ENCODE data around the gene MRPS34. TPM values are rescaled to one million over a fixed set of nuclear protein-coding genes. Genes with fewer than 3 reads are reported as not detected.

MRPS34 gene
- total RNA-seq, 1 experiment from 2014 or later: 109 TPM

- H3K27me3 Mint-ChIP-seq (ENCODE audit: insufficient read depth, unreplicated experiment): no peaks in the 10 kb centered on the region
- Histone ChIP-seq H3K9me3 (no peaks in the 10 kb centered on the region), H3K4me3 (ENCODE audit: low read depth, low read length) (no peak overlapping the region), H3K36me3 (ENCODE audit: control insufficient read depth, insufficient read depth, low read length) (peaks cover 2% of the 10 kb centered on the region; the same call in 1 of the 2 replicates), H3K4me1 (0 out of 2 replicates have a peak, but pooled peaks cover under 1% of the 10 kb centered on the region), H3K27me3 (replicated peaks; ENCODE audit: control insufficient read depth, insufficient read depth, low read length) (no peaks in the 10 kb centered on the region)
- peaks cover 4% of the 10 kb centered on the region for H3K4me1 Mint-ChIP-seq (ENCODE audit: low read depth, unreplicated experiment)
- DNase-seq: no peak
- no peak for TF ChIP-seq CTCF (IDR thresholded peaks at IDR 0.05; ENCODE audit: insufficient read depth in 1 of 2, low read depth in 1 of 2, low read length in 1 of 2, severe bottlenecking in 1 of 2, unreplicated experiment in 1 of 2)
- H3K4me3 Mint-ChIP-seq (ENCODE audit: unreplicated experiment): no peak overlapping the region
- peaks cover 43% of the 10 kb centered on the region for H3K36me3 Mint-ChIP-seq (ENCODE audit: insufficient read depth, unreplicated experiment)
- POLR2A ChIA-PET: no interaction called here
- intact Hi-C loops (cut with micrococcal nuclease; ENCODE audit: unreplicated experiment): no loop called here
- no peak overlapping the region for H3K27ac Mint-ChIP-seq (ENCODE audit: unreplicated experiment)
- no TSS peak for BruUV-seq (replicated peaks)
- CTCF ChIA-PET: no interaction called here
- no peaks in the 10 kb centered on the region for H3K9me3 Mint-ChIP-seq (ENCODE audit: unreplicated experiment)
Measured at GRCh38 chr16:1786242-1787055, 13.5 kb upstream of the MRPS34 start.

GRCh38 chr16:1785846-1786170, 12.9 kb upstream of the MRPS34 start:
- ChIA-PET CTCF (no interaction called here), POLR2A (no interaction called here)
- intact Hi-C loops (cut with micrococcal nuclease; ENCODE audit: unreplicated experiment): no loop called here
- H3K36me3 ChIP-seq (ENCODE audit: control insufficient read depth, insufficient read depth, low read length): peaks cover 2% of the 10 kb centered on the region; the same call in 1 of the 2 replicates
- Mint-ChIP-seq H3K27ac (ENCODE audit: unreplicated experiment) (no peak overlapping the region), H3K9me3 (ENCODE audit: unreplicated experiment) (no peaks in the 10 kb centered on the region), H3K36me3 (ENCODE audit: insufficient read depth, unreplicated experiment) (peaks cover 49% of the 10 kb centered on the region), H3K27me3 (ENCODE audit: insufficient read depth, unreplicated experiment) (no peaks in the 10 kb centered on the region), H3K4me3 (ENCODE audit: unreplicated experiment) (no peak overlapping the region), H3K4me1 (ENCODE audit: low read depth, unreplicated experiment) (peaks cover 8% of the 10 kb centered on the region)
- no peaks in the 10 kb centered on the region for H3K9me3 ChIP-seq
- no peak for TF ChIP-seq CTCF (IDR thresholded peaks at IDR 0.05; ENCODE audit: insufficient read depth in 1 of 2, low read depth in 1 of 2, low read length in 1 of 2, severe bottlenecking in 1 of 2, unreplicated experiment in 1 of 2)
- H3K4me3 ChIP-seq (ENCODE audit: low read depth, low read length): no peak overlapping the region
- peaks cover 7% of the 10 kb centered on the region; the same call in 1 of the 2 replicates for H3K4me1 ChIP-seq
- DNase-seq: no peak
- no TSS peak for BruUV-seq (replicated peaks)
- H3K27me3 ChIP-seq (replicated peaks; ENCODE audit: control insufficient read depth, insufficient read depth, low read length): no peaks in the 10 kb centered on the region

- Mint-ChIP-seq H3K36me3 (ENCODE audit: insufficient read depth, unreplicated experiment) (peaks cover 55% of the 10 kb centered on the region), H3K4me3 (ENCODE audit: unreplicated experiment) (peak overlapping the region; percentile 29), H3K27me3 (ENCODE audit: insufficient read depth, unreplicated experiment) (no peaks in the 10 kb centered on the region), H3K9me3 (ENCODE audit: unreplicated experiment) (no peaks in the 10 kb centered on the region), H3K27ac (ENCODE audit: unreplicated experiment) (no peak overlapping the region), H3K4me1 (ENCODE audit: low read depth, unreplicated experiment) (peaks cover 8% of the 10 kb centered on the region)
- H3K4me3 ChIP-seq (ENCODE audit: low read depth, low read length): no peak overlapping the region
- CTCF ChIA-PET: no interaction called here
- intact Hi-C loops (cut with micrococcal nuclease; ENCODE audit: unreplicated experiment): loop anchor here (5.0 kb wide), 1 partner anchor 37 kb away; no protein-coding TSS in a partner anchor
- POLR2A ChIA-PET: no interaction called here
- H3K27me3 ChIP-seq (replicated peaks; ENCODE audit: control insufficient read depth, insufficient read depth, low read length): no peaks in the 10 kb centered on the region
- no peak for DNase-seq
- peaks cover 2% of the 10 kb centered on the region; the same call in 1 of the 2 replicates for H3K36me3 ChIP-seq (ENCODE audit: control insufficient read depth, insufficient read depth, low read length)
- no peaks in the 10 kb centered on the region for H3K9me3 ChIP-seq
- peaks cover 7% of the 10 kb centered on the region for H3K4me1 ChIP-seq
- no peak for TF ChIP-seq CTCF (IDR thresholded peaks at IDR 0.05; ENCODE audit: insufficient read depth in 1 of 2, low read depth in 1 of 2, low read length in 1 of 2, severe bottlenecking in 1 of 2, unreplicated experiment in 1 of 2)
- BruUV-seq (replicated peaks): no TSS peak
Measured at GRCh38 chr16:1784977-1785845, 12.3 kb upstream of the MRPS34 start.

Measured in Caco-2 (cell line).